MM.1S (cell line): ENCODE results near the gene SARS2.

Experiments used
- EZH2 ChIP-seq: fragments of 300-600 bp; sonication (generic); optimal IDR thresholded peaks from 2 replicates; pipeline ENCODE3; 2017; ENCODE audit warnings: low read depth, mild to moderate bottlenecking, antibody characterized with exemption, low read length, mixed read lengths
- TF ChIP-seq, protein P1 (sequence below): fragments of 300-600 bp; sonication (generic); IDR thresholded peaks from 2 replicates; pipeline ENCODE4 v1.5.1; 2016; ENCODE audit warnings: antibody characterized with exemption, low read length, mixed read lengths

DNA sequence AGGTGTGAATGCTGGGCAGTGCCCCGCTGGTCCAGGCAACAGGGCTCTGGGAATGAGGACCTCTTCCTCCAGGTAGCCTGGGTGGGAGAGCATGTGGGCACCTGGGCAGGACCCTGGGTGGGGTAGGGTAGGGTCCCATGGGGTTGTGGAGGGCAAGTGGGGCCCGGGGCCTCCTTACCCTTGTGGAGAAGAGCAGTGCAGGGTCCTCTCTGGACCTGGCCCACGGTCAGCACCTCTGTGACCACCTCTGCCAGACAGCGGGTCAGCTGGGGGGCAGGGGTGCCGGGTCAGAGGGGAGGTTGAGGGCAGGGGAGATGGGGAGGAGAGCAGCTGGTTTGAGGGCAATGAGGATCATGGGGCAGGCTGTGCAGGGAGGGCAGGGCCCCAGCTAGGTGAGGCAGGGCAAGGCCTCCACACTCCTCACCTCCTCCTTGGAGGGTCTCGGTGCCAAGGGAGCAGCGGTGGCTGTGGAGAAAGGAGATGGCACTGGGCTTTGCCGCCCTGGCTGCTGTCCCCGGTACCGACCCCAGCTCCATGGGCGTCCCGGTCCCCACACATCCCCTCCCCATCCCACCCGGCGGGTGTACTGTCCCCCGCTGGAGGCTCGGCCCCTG, 19.1 kb downstream of the SARS2 start:
- TF ChIP-seq, protein P1, sequence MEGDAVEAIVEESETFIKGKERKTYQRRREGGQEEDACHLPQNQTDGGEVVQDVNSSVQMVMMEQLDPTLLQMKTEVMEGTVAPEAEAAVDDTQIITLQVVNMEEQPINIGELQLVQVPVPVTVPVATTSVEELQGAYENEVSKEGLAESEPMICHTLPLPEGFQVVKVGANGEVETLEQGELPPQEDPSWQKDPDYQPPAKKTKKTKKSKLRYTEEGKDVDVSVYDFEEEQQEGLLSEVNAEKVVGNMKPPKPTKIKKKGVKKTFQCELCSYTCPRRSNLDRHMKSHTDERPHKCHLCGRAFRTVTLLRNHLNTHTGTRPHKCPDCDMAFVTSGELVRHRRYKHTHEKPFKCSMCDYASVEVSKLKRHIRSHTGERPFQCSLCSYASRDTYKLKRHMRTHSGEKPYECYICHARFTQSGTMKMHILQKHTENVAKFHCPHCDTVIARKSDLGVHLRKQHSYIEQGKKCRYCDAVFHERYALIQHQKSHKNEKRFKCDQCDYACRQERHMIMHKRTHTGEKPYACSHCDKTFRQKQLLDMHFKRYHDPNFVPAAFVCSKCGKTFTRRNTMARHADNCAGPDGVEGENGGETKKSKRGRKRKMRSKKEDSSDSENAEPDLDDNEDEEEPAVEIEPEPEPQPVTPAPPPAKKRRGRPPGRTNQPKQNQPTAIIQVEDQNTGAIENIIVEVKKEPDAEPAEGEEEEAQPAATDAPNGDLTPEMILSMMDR: no peak
- TF ChIP-seq EZH2: no peak
